Neuronal stem cell (in vitro differentiated cells): ENCODE results near the gene COQ2.

Experiments used
- DNase-seq: peaks from one replicate; pipeline ENCODE4 v3.0.0-alpha.2; 2013; ENCODE audit warnings: low spot score
- H2AFZ ChIP-seq: one replicate; pipeline ENCODE4 v1.6.1; 2013; ENCODE audit warnings: mild to moderate bottlenecking, low read length, inconsistent platforms
- H2AK5ac ChIP-seq: 2 replicates; pipeline ENCODE4 v1.6.1; 2013; ENCODE audit warnings: low read depth, mild to moderate bottlenecking, inconsistent platforms, low read length, moderate library complexity, mixed read lengths
- H2BK120ac ChIP-seq: 2 replicates; pipeline ENCODE4 v1.6.1; 2013; ENCODE audit warnings: low read depth, mild to moderate bottlenecking, inconsistent platforms, low read length, moderate library complexity, mixed read lengths
- H2BK12ac ChIP-seq: one replicate; pipeline ENCODE4 v1.6.1; 2013; ENCODE audit warnings: low read length, inconsistent platforms
- H2BK15ac ChIP-seq: 2 replicates; pipeline ENCODE4 v1.6.1; 2013; ENCODE audit warnings: mild to moderate bottlenecking, low read length, inconsistent platforms, mixed read lengths
- H2BK5ac ChIP-seq: one replicate; pipeline ENCODE4 v1.6.1; 2013; ENCODE audit warnings: inconsistent platforms, mild to moderate bottlenecking, low read length, moderate library complexity
- H3K14ac ChIP-seq: one replicate; pipeline ENCODE4 v1.6.1; 2013; ENCODE audit warnings: low read length, inconsistent platforms
- H3K18ac ChIP-seq: 2 replicates; pipeline ENCODE4 v1.6.1; 2013; ENCODE audit warnings: low read length, inconsistent platforms
- H3K23ac ChIP-seq: 2 replicates; pipeline ENCODE4 v1.6.1; 2013; ENCODE audit warnings: low read depth, mild to moderate bottlenecking, mixed read lengths, low read length, inconsistent platforms; ENCODE audit not compliant: poor library complexity
- H3K27ac ChIP-seq: replicated peaks from 3 replicates; pipeline ENCODE4 v1.5.1; 2013; ENCODE audit warnings: low read length, inconsistent platforms
- H3K27me3 ChIP-seq, 3 experiments: 2 replicates each; pipeline ENCODE4 v1.6.1; 2013; ENCODE audit warnings: low read length in 3 of 3, mild to moderate bottlenecking in 2 of 3, inconsistent platforms in 1 of 3, low read depth in 1 of 3, mixed read lengths in 1 of 3, moderate library complexity in 1 of 3; ENCODE audit not compliant: control insufficient read depth in 3 of 3, insufficient read depth in 3 of 3
- H3K36me3 ChIP-seq, 2 donors: replicated peaks in 1 of 2; 2 replicates each; pipeline ENCODE4 v1.6.1; 2013; ENCODE audit warnings: low read length in 2 of 2; ENCODE audit not compliant: control insufficient read depth in 2 of 2, insufficient read depth in 2 of 2
- H3K4ac ChIP-seq: 2 replicates; pipeline ENCODE4 v1.6.1; 2013; ENCODE audit warnings: inconsistent platforms, mild to moderate bottlenecking, low read length, moderate library complexity
- H3K4me1 ChIP-seq, 2 donors: 1 replicate in 1 of 2; 2 replicates in 1 of 2; pipeline ENCODE4 v1.6.1; 2013; ENCODE audit warnings: low read length in 2 of 2, low read depth in 1 of 2; ENCODE audit not compliant: control insufficient read depth in 2 of 2, insufficient read depth in 1 of 2
- H3K4me2 ChIP-seq: one replicate; pipeline ENCODE4 v1.6.1; 2013; ENCODE audit warnings: mild to moderate bottlenecking, low read length, inconsistent platforms; ENCODE audit not compliant: insufficient read depth, poor library complexity, severe bottlenecking
- H3K4me3 ChIP-seq, 2 donors: 2 replicates each; pipeline ENCODE4 v1.5.1; 2013; ENCODE audit warnings: low read length in 2 of 2, mild to moderate bottlenecking in 2 of 2, inconsistent platforms in 1 of 2, moderate library complexity in 1 of 2
- H3K79me1 ChIP-seq: one replicate; pipeline ENCODE4 v1.6.1; 2013; ENCODE audit warnings: low read depth, mild to moderate bottlenecking, inconsistent platforms, low read length, moderate library complexity
- H3K9ac ChIP-seq: one replicate; pipeline ENCODE4 v1.6.1; 2013; ENCODE audit warnings: mild to moderate bottlenecking, low read depth, low read length, inconsistent platforms; ENCODE audit not compliant: poor library complexity
- H3K9me3 ChIP-seq, 2 donors: replicated peaks in 1 of 2; 2 replicates each; pipeline versions ENCODE3 to v1.6.1; 2013; ENCODE audit warnings: low read length in 2 of 2, mild to moderate bottlenecking in 2 of 2, inconsistent platforms in 1 of 2, low read depth in 1 of 2, mixed read lengths in 1 of 2, moderate library complexity in 1 of 2; ENCODE audit not compliant: control insufficient read depth in 2 of 2, insufficient read depth in 1 of 2
- H4K8ac ChIP-seq: one replicate; pipeline ENCODE4 v1.6.1; 2013; ENCODE audit warnings: low read depth, mild to moderate bottlenecking, inconsistent platforms, low read length, moderate library complexity
- H4K91ac ChIP-seq: one replicate; pipeline ENCODE4 v1.6.1; 2013; ENCODE audit warnings: low read length, low read depth, mild to moderate bottlenecking, inconsistent platforms; ENCODE audit not compliant: poor library complexity
- WGBS, 2 donors: extraction: QIAGEN DNeasy Blood & Tissue Kit; methylation state at CpG; one replicate each; pipeline ENCODE4 v1.1.7; 2013; ENCODE audit warnings: missing lambda C conversion rate in 2 of 2, mixed read lengths in 1 of 2; ENCODE audit not compliant: insufficient read length in 2 of 2, insufficient replicate concordance in 1 of 2; ENCODE audit errors: extremely low coverage in 2 of 2; 5-methylcytosine and 5-hydroxymethylcytosine counted together

Gene COQ2

GRCh38 chr4:83285055-83285407 is 433 bp upstream of the COQ2 start:
- Histone ChIP-seq H2BK15ac (no peak overlapping the region), H3K27ac (no peak overlapping the region), H3K9ac (no peak overlapping the region), H2AFZ (peak overlapping the region; percentile 95), H2BK120ac (no peak overlapping the region), H3K79me1 (no peaks in the 10 kb centered on the region), H2BK5ac (no peak overlapping the region), H3K18ac (no peak overlapping the region), H3K23ac (no peak overlapping the region), H3K4me1 (peaks cover 0 to 2% of the 10 kb centered on the region in 2 donors), H3K4me2 (peak overlapping the region; percentile 85), H2BK12ac (no peak overlapping the region), H3K36me3 (peaks cover 0 to 3% of the 10 kb centered on the region in 2 donors), H3K14ac (no peak overlapping the region), H3K4me3 (peak overlapping the region in 1 of 2 donors; percentile 63), H3K9me3 (no peaks in the 10 kb centered on the region), H2AK5ac (no peak overlapping the region), H3K4ac (no peak overlapping the region), H4K91ac (no peak overlapping the region), H4K8ac (no peak overlapping the region), H3K27me3 (no peaks in the 10 kb centered on the region)
- WGBS, 2 donors = no CpG with 5 or more reads among the region's 9 CpGs
- no peak for DNase-seq

GRCh38 chr4:83283181-83283580 is 1.4 kb downstream of the COQ2 start:
- Histone ChIP-seq H3K18ac (no peak overlapping the region), H3K9me3 (no peaks in the 10 kb centered on the region), H3K27me3 (no peaks in the 10 kb centered on the region), H3K36me3 (peaks cover 3 to 14% of the 10 kb centered on the region in 2 donors), H2BK5ac (no peak overlapping the region), H2AK5ac (no peak overlapping the region), H2BK12ac (no peak overlapping the region), H3K4me1 (peaks cover 0 to 2% of the 10 kb centered on the region in 2 donors), H3K27ac (no peak overlapping the region), H3K14ac (no peak overlapping the region), H3K23ac (no peak overlapping the region), H4K8ac (no peak overlapping the region), H4K91ac (no peak overlapping the region), H3K4me2 (no peak overlapping the region), H2BK120ac (no peak overlapping the region), H2AFZ (no peak overlapping the region), H2BK15ac (no peak overlapping the region), H3K4me3 (no peak overlapping the region), H3K79me1 (no peaks in the 10 kb centered on the region), H3K4ac (no peak overlapping the region), H3K9ac (no peak overlapping the region)
- WGBS, 2 donors = no CpG with 5 or more reads among the region's 7 CpGs
- no peak for DNase-seq

GRCh38 chr4:83282049-83282535 is 2.5 kb downstream of the COQ2 start:
- peaks cover 0 to 2% of the 10 kb centered on the region in 2 donors for H3K4me1 ChIP-seq
- no CpG with 5 or more reads among the region's 4 CpGs for WGBS, 2 donors
- H2BK15ac ChIP-seq = no peak overlapping the region
- no peak overlapping the region for H4K8ac ChIP-seq
- H3K27ac ChIP-seq = no peak overlapping the region
- no peak overlapping the region for H4K91ac ChIP-seq
- no peak overlapping the region for H2BK12ac ChIP-seq
- DNase-seq = peak; percentile 14
- peaks cover 5 to 23% of the 10 kb centered on the region in 2 donors for H3K36me3 ChIP-seq
- H3K27me3 ChIP-seq = no peaks in the 10 kb centered on the region
- no peak overlapping the region for H3K4ac ChIP-seq
- no peak overlapping the region for H3K14ac ChIP-seq
- H2BK5ac ChIP-seq = no peak overlapping the region
- H3K4me3 ChIP-seq = no peak overlapping the region
- no peak overlapping the region for H2AK5ac ChIP-seq
- no peak overlapping the region for H2BK120ac ChIP-seq
- no peak overlapping the region for H3K23ac ChIP-seq
- H3K4me2 ChIP-seq = no peak overlapping the region
- H2AFZ ChIP-seq = no peak overlapping the region
- H3K79me1 ChIP-seq = no peaks in the 10 kb centered on the region
- H3K18ac ChIP-seq = no peak overlapping the region
- no peak overlapping the region for H3K9ac ChIP-seq
- no peaks in the 10 kb centered on the region for H3K9me3 ChIP-seq

GRCh38 chr4:83281307-83281706 is 3.3 kb downstream of the COQ2 start:
- Histone ChIP-seq H3K27ac (no peak overlapping the region), H3K27me3 (no peaks in the 10 kb centered on the region), H3K79me1 (no peaks in the 10 kb centered on the region), H2AFZ (no peak overlapping the region), H3K4ac (no peak overlapping the region), H2BK15ac (no peak overlapping the region), H2AK5ac (no peak overlapping the region), H3K4me3 (no peak overlapping the region), H3K14ac (no peak overlapping the region), H2BK5ac (no peak overlapping the region), H3K9ac (no peak overlapping the region), H3K36me3 (peaks cover 5 to 30% of the 10 kb centered on the region in 2 donors), H2BK120ac (no peak overlapping the region), H2BK12ac (no peak overlapping the region), H4K91ac (no peak overlapping the region), H3K18ac (no peak overlapping the region), H3K4me2 (no peak overlapping the region), H3K23ac (no peak overlapping the region), H3K4me1 (peaks cover 0 to 2% of the 10 kb centered on the region in 2 donors), H3K9me3 (no peaks in the 10 kb centered on the region), H4K8ac (no peak overlapping the region)
- no peak for DNase-seq
- no CpG with 5 or more reads among the region's 4 CpGs for WGBS, 2 donors
